ENCODE results near the gene ANO8. TPM values are rescaled to one million over a fixed set of nuclear protein-coding genes. Genes with fewer than 3 reads are reported as not detected.

The ANO8 gene
- polyA plus RNA-seq, 1 of the 3 experiments (the other 2 are of a cell fraction) = 7.8 TPM

- no peaks in the 10 kb centered on the region for H3K9me3 ChIP-seq
- H3K4me1 ChIP-seq (ENCODE audit: control insufficient read depth in 1 of 2, insufficient read depth in 2 of 2, low read depth in 1 of 2, low read length in 1 of 2) = no peaks in the 10 kb centered on the region
- H3K79me2 ChIP-seq (ENCODE audit: insufficient read depth) = no peaks in the 10 kb centered on the region
- WGBS (ENCODE audit: low lambda C conversion rate) = 85% methylated on average over 7 of the region's 10 CpGs
- CTCF ChIA-PET = no interaction called here
- H3F3A ChIP-seq (replicated peaks; ENCODE audit: insufficient read depth) = no peaks in the 10 kb centered on the region
- no peaks in the 10 kb centered on the region for H3K9me2 ChIP-seq
- H3K4me2 ChIP-seq = no peak overlapping the region
- H2AFZ ChIP-seq (ENCODE audit: low read depth) = no peak overlapping the region
- DNase-seq = peak; percentile 47
- no peak overlapping the region for H3K4me3 ChIP-seq (ENCODE audit: low read depth in 2 of 2, low read length in 1 of 2)
- POLR2A ChIA-PET = no interaction called here
- H3K27me3 ChIP-seq (ENCODE audit: insufficient read depth) = no peaks in the 10 kb centered on the region
- no peaks in the 10 kb centered on the region for H4K20me1 ChIP-seq (ENCODE audit: insufficient read depth)
- no peak for TF ChIP-seq FOXM1 (IDR thresholded peaks at IDR 0.05; ENCODE audit: low read depth)
- no peak for TF ChIP-seq IRF3 (IDR thresholded peaks at IDR 0.05; ENCODE audit: low read depth, low read length)
- TF ChIP-seq JUND (IDR thresholded peaks at IDR 0.05) = no peak
- no peak for TF ChIP-seq RFX5 (IDR thresholded peaks at IDR 0.05; ENCODE audit: low read length)
- no peak for TF ChIP-seq RXRA (IDR thresholded peaks at IDR 0.05; ENCODE audit: borderline replicate concordance, low read depth)
- TF ChIP-seq ELF1 (IDR thresholded peaks at IDR 0.05) = no peak
- TF ChIP-seq USF2 (IDR thresholded peaks at IDR 0.05; ENCODE audit: borderline replicate concordance, low read depth, low read length) = no peak
- no peak for TF ChIP-seq REST (IDR thresholded peaks at IDR 0.05; ENCODE audit: low read depth, low read length)
- no peak for TF ChIP-seq YY1 (IDR thresholded peaks at IDR 0.05; ENCODE audit: low read depth)
- no peak for TF ChIP-seq PBX3 (IDR thresholded peaks at IDR 0.05)
- TF ChIP-seq RCOR1 (IDR thresholded peaks at IDR 0.05; ENCODE audit: low read length) = no peak
- TF ChIP-seq TAF1 (IDR thresholded peaks at IDR 0.05; ENCODE audit: borderline replicate concordance, low read depth, low read length) = no peak
- TF ChIP-seq MXI1 (IDR thresholded peaks at IDR 0.05; ENCODE audit: low read depth, low read length) = no peak
- TF ChIP-seq EP300 (IDR thresholded peaks at IDR 0.05; ENCODE audit: borderline replicate concordance in 1 of 2, low read depth in 1 of 2, low read length in 1 of 2) = no peak
- peaks cover 0 to 41% of the 10 kb centered on the region in 2 experiments for H3K36me3 ChIP-seq (replicated peaks in 1 of 2; ENCODE audit: control insufficient read depth in 1 of 2, insufficient read depth in 2 of 2, low read length in 1 of 2)
- H3K27ac ChIP-seq (ENCODE audit: low read depth in 2 of 2, low read length in 1 of 2) = peak overlapping the region in 1 of 2 experiments; percentile 8; a peak in 1 of 4 replicates
- no peak overlapping the region for H3K9ac ChIP-seq
These were observed 11.8 kb downstream of the ANO8 start for GRCh38 chr19:17322854-17323253.

All from SK-N-SH (cell line).